NT2/D1 (cell line): ENCODE results near the gene HMGCS1.
A peak's percentile ranks its signal among the peaks of the same experiment; 100 is the strongest.

Source experiments
- DNase-seq: peaks from one replicate; pipeline ENCODE4 v3.0.0-alpha.2; 2011; ENCODE audit warnings: low read depth, low spot score
- H3K27me3 ChIP-seq: 2 replicates; pipeline ENCODE4 v1.6.0; 2011; ENCODE audit warnings: mild to moderate bottlenecking; ENCODE audit not compliant: insufficient read length, insufficient read depth
- H3K36me3 ChIP-seq: 2 replicates; pipeline ENCODE4 v1.6.1; 2011; ENCODE audit warnings: mild to moderate bottlenecking, low read length, mixed read lengths; ENCODE audit not compliant: insufficient read depth, insufficient read length
- H3K4me1 ChIP-seq: 2 replicates; pipeline ENCODE4 v1.5.1; 2011; ENCODE audit not compliant: insufficient read depth, insufficient read length
- H3K4me3 ChIP-seq: 2 replicates; pipeline ENCODE4 v1.5.1; 2011; ENCODE audit warnings: low read depth; ENCODE audit not compliant: insufficient read length
- H3K9ac ChIP-seq: 2 replicates; pipeline ENCODE4 v1.6.0; 2011; ENCODE audit warnings: low read depth; ENCODE audit not compliant: insufficient read length
- H3K9me3 ChIP-seq: 2 replicates; pipeline ENCODE4 v1.5.1; 2011; ENCODE audit warnings: mild to moderate bottlenecking, low read length; ENCODE audit not compliant: insufficient read depth
- SUZ12 ChIP-seq: IDR thresholded peaks from 2 replicates; pipeline ENCODE4 v1.6.1; 2011; ENCODE audit not compliant: insufficient read length, insufficient read depth; ENCODE audit errors: extremely low read depth
- YY1 ChIP-seq: IDR thresholded peaks from 2 replicates; pipeline ENCODE4 v1.6.1; 2011; ENCODE audit not compliant: insufficient read length, insufficient read depth
- ZNF274 ChIP-seq: IDR thresholded peaks from 2 replicates; pipeline ENCODE4 v1.6.1; 2011; ENCODE audit warnings: mild to moderate bottlenecking, low read depth, low read length

Gene HMGCS1

DNA sequence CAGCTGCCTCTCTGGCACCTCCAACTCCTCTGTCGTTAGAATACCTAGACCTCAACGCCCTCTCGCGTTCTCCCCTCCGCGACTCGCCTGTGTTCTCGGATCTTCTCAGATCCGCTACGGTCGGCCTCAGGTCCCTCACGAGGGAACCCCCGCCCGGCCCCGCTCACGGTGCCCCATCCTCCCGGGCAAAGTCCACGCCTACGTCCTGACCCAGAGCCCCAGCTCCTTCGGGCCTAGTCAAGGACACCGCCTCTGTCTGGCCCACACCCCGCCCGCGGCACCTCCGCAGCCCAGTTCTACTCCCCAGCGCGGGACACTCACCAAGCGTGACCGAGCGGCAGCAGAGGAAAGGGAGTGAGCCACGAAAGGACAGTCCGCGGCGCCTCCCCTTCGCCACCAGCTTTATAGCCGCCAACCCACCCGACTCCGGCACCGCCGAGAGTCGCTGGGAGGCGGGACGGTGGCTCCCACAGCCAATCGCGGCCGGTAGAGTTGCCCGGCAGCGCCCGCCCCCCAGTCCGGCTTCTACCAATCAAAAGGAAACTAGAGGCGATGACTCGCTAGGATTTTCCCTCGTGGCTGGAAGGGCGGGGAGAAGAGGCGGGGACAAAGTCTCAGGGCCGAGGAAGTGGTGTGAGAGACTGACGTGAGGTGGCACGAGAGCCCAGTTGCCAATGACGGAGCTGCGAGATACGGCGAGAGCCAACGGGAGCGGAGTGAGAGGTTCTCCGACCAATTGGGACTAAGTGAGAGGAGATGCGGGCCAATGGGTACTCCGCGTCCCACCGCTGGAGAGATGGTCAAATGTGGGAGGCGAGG is at the start of gene HMGCS1:
Gene HMGCS1 (minus strand): TSS at position 378 of the 819 bp plus-strand sequence. CDS start 14,447 bp downstream, outside the sequence.
- TF ChIP-seq YY1 (no peak), ZNF274 (no peak), SUZ12 (no peak)
- Histone ChIP-seq H3K9ac (peak within 1 kb of the TSS; percentile 94), H3K4me3 (peak within 1 kb of the TSS; percentile 96), H3K4me1 (no peaks in the 10 kb centered on the region), H3K36me3 (peaks cover 20% of the 10 kb centered on the region), H3K27me3 (no peaks in the 10 kb centered on the region), H3K9me3 (no peaks in the 10 kb centered on the region)
- DNase-seq: peak; percentile 95

DNA sequence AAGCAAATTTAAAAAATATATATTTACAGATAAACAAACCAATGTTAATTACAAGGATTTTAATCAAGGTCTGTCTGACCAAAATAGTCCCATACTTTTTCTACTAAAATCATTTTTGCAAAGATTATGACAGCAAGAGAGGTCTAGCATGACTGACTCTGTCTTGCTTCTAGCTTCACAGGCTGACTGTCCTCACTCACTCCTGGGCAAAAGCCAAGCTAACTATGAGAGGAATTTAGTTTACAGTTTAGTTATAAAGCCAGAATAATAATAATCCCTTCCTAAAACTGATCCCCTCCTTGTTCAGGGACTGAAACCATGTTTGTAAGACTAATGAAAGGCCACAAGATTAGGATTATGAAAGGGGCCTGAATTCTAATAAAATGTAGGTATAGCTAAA is 45.5 kb upstream of the HMGCS1 start:
- Histone ChIP-seq H3K36me3 (no peaks in the 10 kb centered on the region), H3K4me3 (no peak overlapping the region), H3K9ac (no peak overlapping the region), H3K9me3 (peaks cover 11% of the 10 kb centered on the region; the same call in 1 of the 2 replicates), H3K27me3 (no peaks in the 10 kb centered on the region), H3K4me1 (no peaks in the 10 kb centered on the region)
- DNase-seq: no peak
- TF ChIP-seq SUZ12: no peak
- no peak for TF ChIP-seq YY1

DNA sequence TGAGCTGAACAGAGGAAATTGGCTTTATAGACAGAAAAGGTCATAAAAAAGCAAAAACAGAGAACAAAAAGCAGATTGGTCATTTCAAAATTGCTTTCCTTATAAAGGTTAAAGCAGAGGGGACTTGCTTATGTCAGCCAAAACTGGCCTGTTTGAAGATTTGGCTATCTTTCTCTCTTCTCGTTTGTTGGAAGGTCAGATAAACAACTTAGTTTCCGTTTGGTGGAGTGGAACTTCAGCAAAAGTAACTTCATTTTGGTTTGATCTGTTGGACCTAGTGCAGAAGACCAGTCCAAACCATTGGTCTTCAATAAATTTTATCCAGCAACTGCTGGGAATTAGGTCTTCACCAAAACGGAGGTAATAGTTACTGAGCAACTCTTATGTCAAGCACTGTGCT is 45.1 kb upstream of the HMGCS1 start:
- no peak overlapping the region for H3K9ac ChIP-seq
- no peak overlapping the region for H3K4me3 ChIP-seq
- DNase-seq: no peak
- no peak for TF ChIP-seq YY1
- TF ChIP-seq SUZ12: no peak
- no peak for TF ChIP-seq ZNF274
- no peaks in the 10 kb centered on the region for H3K36me3 ChIP-seq
- no peaks in the 10 kb centered on the region for H3K27me3 ChIP-seq
- peaks cover 11% of the 10 kb centered on the region; the same call in 1 of the 2 replicates for H3K9me3 ChIP-seq
- no peaks in the 10 kb centered on the region for H3K4me1 ChIP-seq

GRCh38 chr5:43357878-43358281 is 44.7 kb upstream of the HMGCS1 start:
- H3K9me3 ChIP-seq: peaks cover 11% of the 10 kb centered on the region; the same call in 1 of the 2 replicates
- no peaks in the 10 kb centered on the region for H3K36me3 ChIP-seq
- no peaks in the 10 kb centered on the region for H3K4me1 ChIP-seq
- TF ChIP-seq SUZ12 (no peak), YY1 (no peak), ZNF274 (no peak)
- no peak overlapping the region for H3K9ac ChIP-seq
- no peak for DNase-seq
- H3K27me3 ChIP-seq: no peaks in the 10 kb centered on the region
- H3K4me3 ChIP-seq: no peak overlapping the region

DNA sequence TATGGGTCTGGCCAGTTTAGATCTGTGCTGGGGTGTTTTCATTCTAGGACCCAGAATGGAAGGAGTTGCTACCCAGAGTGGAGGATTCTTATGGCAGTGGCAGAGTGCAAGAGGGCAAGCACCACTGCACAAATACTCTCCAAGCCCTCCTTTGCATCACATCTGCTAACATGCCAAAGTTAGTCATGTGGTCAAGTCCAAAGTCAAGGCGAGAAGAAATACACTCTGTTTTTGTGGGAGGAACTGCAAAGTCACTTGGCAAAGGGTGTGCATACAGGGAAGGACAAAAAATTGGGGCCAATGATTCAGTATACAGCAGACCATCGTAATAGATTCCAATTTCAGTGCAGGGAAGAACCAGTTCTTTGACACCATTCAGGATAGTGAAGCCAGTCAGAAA is 43.9 kb upstream of the HMGCS1 start:
- no peaks in the 10 kb centered on the region for H3K4me1 ChIP-seq
- TF ChIP-seq YY1 (no peak), SUZ12 (no peak), ZNF274 (no peak)
- H3K4me3 ChIP-seq: no peak overlapping the region
- H3K36me3 ChIP-seq: no peaks in the 10 kb centered on the region
- no peak for DNase-seq
- no peaks in the 10 kb centered on the region for H3K27me3 ChIP-seq
- peaks cover 11% of the 10 kb centered on the region; the same call in 1 of the 2 replicates for H3K9me3 ChIP-seq
- H3K9ac ChIP-seq: no peak overlapping the region

- no peaks in the 10 kb centered on the region for H3K27me3 ChIP-seq
- no peak for DNase-seq
These were observed 41.6 kb upstream of the HMGCS1 start for GRCh38 chr5:43354774-43355173.

GRCh38 chr5:43353668-43354067 is 40.5 kb upstream of the HMGCS1 start:
- no peaks in the 10 kb centered on the region for H3K9me3 ChIP-seq
- no peaks in the 10 kb centered on the region for H3K36me3 ChIP-seq
- H3K27me3 ChIP-seq: no peaks in the 10 kb centered on the region
- DNase-seq: no peak
- no peak overlapping the region for H3K9ac ChIP-seq
- no peak for TF ChIP-seq SUZ12
- no peak for TF ChIP-seq ZNF274
- no peak for TF ChIP-seq YY1
- no peaks in the 10 kb centered on the region for H3K4me1 ChIP-seq
- no peak overlapping the region for H3K4me3 ChIP-seq

More at GRCh38 chr5:43354774-43355173, 41.6 kb upstream of the HMGCS1 start:
- no peak overlapping the region for H3K9ac ChIP-seq
- no peaks in the 10 kb centered on the region for H3K4me1 ChIP-seq
- H3K36me3 ChIP-seq: no peaks in the 10 kb centered on the region
- peaks cover 5% of the 10 kb centered on the region; the same call in 1 of the 2 replicates for H3K9me3 ChIP-seq
- TF ChIP-seq SUZ12: no peak
- no peak for TF ChIP-seq ZNF274
- no peak for TF ChIP-seq YY1
- H3K4me3 ChIP-seq: no peak overlapping the region
